ENCODE results near the gene CCDC172. TPM values are rescaled to one million over a fixed set of nuclear protein-coding genes. Genes with fewer than 3 reads are reported as not detected.
A peak's percentile ranks its signal among the peaks of the same experiment; 100 is the strongest.

CCDC172 gene
- total and polyA plus RNA-seq, 2 of the 4 experiments (the other 2 are of a cell fraction), result not detected

- no peak overlapping the region for H3K14ac ChIP-seq (replicated peaks; ENCODE audit: low read depth, low read length)
- no peak for DNase-seq
- no peak overlapping the region for H3K9ac ChIP-seq (ENCODE audit: low read depth, low read length)
- CTCF ChIA-PET, result no interaction called here
- no peaks in the 10 kb centered on the region for H3K9me1 ChIP-seq (ENCODE audit: insufficient read depth, low read length)
- no peaks in the 10 kb centered on the region for H3K9me3 ChIP-seq (ENCODE audit: control insufficient read depth, insufficient read depth, low read length)
- H3K56ac ChIP-seq (ENCODE audit: extremely low read depth, insufficient read depth, low read length), result no peak overlapping the region
- no peaks in the 10 kb centered on the region for H3K79me1 ChIP-seq (ENCODE audit: low read depth in 1 of 2, low read length in 2 of 2)
- no peak overlapping the region for H2BK20ac ChIP-seq (ENCODE audit: low read depth, low read length)
- H3K4me2 ChIP-seq (ENCODE audit: low read depth, low read length), result no peak overlapping the region
- no peak overlapping the region for H2AK9ac ChIP-seq (replicated peaks; ENCODE audit: low read depth, low read length, poor library complexity)
- H3K4me3 ChIP-seq (ENCODE audit: insufficient read depth, low read depth, low read length), result no peak overlapping the region
- no peak overlapping the region for H2BK15ac ChIP-seq (ENCODE audit: low read depth, low read length)
- peak; percentile 36 for TF ChIP-seq MAFK (IDR thresholded peaks at IDR 0.05; ENCODE audit: low read depth, low read length)
- no peak for TF ChIP-seq RAD21 (IDR thresholded peaks at IDR 0.05; ENCODE audit: low read length)
- no peak for TF ChIP-seq RCOR1 (IDR thresholded peaks at IDR 0.05; ENCODE audit: insufficient replicate concordance, low read length)
- H3K36me3 ChIP-seq (ENCODE audit: control insufficient read depth, insufficient read depth, low read length), result no peaks in the 10 kb centered on the region
- H3K18ac ChIP-seq (ENCODE audit: low read depth, low read length), result no peak overlapping the region
- H2BK5ac ChIP-seq (ENCODE audit: low read depth, low read length, poor library complexity, severe bottlenecking), result no peak overlapping the region
- POLR2A ChIA-PET (ENCODE audit: unreplicated experiment), result no interaction called here
- no peak overlapping the region for H4K8ac ChIP-seq (ENCODE audit: low read depth in 2 of 2, low read length in 2 of 2)
- no peak overlapping the region for H3K27ac ChIP-seq (ENCODE audit: insufficient read depth, low read length)
- no peak overlapping the region for H2AK5ac ChIP-seq (ENCODE audit: low read depth, low read length)
- no TSS peak for BruUV-seq (replicated peaks)
- H2AFZ ChIP-seq (replicated peaks; ENCODE audit: low read length, poor library complexity), result no peak overlapping the region
- H2BK120ac ChIP-seq (ENCODE audit: low read depth, low read length), result no peak overlapping the region
- no peak overlapping the region for H4K91ac ChIP-seq (ENCODE audit: insufficient read depth, low read depth, low read length)
- no peak overlapping the region for H3K23ac ChIP-seq (ENCODE audit: low read depth, low read length)
- in situ Hi-C loops (cut with MboI; ENCODE audit: low sequenced_read_pairs), result no loop called here
- ATAC-seq (ENCODE audit: low read depth), result no peak
- no peaks in the 10 kb centered on the region for H4K20me1 ChIP-seq (ENCODE audit: insufficient read depth, low read length)
- no peak overlapping the region for H4K5ac ChIP-seq (ENCODE audit: low read depth, low read length)
- intact Hi-C loops (cut with micrococcal nuclease), result no loop called here
- no peak overlapping the region for H3K4ac ChIP-seq (ENCODE audit: low read depth, low read length)
- no peaks in the 10 kb centered on the region for H3K27me3 ChIP-seq (ENCODE audit: control insufficient read depth, insufficient read depth, low read length)
- no peaks in the 10 kb centered on the region for H3K4me1 ChIP-seq (ENCODE audit: control insufficient read depth, insufficient read depth, low read length)
- dilution Hi-C loops (cut with HindIII; ENCODE audit: low sequenced_read_pairs, unreplicated experiment), result no loop called here
Observed at GRCh38 chr10:116364868-116365267, 40.6 kb downstream of the CCDC172 start.

Data from IMR-90 (cell line).